ENCODE measurements around the gene PRSS57.

- TF ChIP-seq RAD21 (IDR thresholded peaks at IDR 0.05; ENCODE audit: low read length) (no peak), POLR2A (IDR thresholded peaks at IDR 0.05; ENCODE audit: low read depth, low read length) (no peak), CTCF (conservative IDR thresholded peaks at IDR 0.05; ENCODE audit: low read depth, low read length) (no peak), RFX5 (IDR thresholded peaks at IDR 0.05; ENCODE audit: low read depth, low read length) (no peak), NFE2L2 (IDR thresholded peaks at IDR 0.05; ENCODE audit: low read depth, low read length) (no peak), MAFK (IDR thresholded peaks at IDR 0.05; ENCODE audit: low read depth, low read length) (no peak)
These were observed 44.9 kb upstream of the PRSS57 start for GRCh38 chr19:739998-740715.

All from IMR-90 (cell line).